AG08396 (cell line): ENCODE results near the gene PER2.

Experiments used
- DNase-seq: peaks from one replicate; pipeline ENCODE4 v3.0.0; 2012; ENCODE audit warnings: low spot score, mixed read lengths

Gene PER2

DNA sequence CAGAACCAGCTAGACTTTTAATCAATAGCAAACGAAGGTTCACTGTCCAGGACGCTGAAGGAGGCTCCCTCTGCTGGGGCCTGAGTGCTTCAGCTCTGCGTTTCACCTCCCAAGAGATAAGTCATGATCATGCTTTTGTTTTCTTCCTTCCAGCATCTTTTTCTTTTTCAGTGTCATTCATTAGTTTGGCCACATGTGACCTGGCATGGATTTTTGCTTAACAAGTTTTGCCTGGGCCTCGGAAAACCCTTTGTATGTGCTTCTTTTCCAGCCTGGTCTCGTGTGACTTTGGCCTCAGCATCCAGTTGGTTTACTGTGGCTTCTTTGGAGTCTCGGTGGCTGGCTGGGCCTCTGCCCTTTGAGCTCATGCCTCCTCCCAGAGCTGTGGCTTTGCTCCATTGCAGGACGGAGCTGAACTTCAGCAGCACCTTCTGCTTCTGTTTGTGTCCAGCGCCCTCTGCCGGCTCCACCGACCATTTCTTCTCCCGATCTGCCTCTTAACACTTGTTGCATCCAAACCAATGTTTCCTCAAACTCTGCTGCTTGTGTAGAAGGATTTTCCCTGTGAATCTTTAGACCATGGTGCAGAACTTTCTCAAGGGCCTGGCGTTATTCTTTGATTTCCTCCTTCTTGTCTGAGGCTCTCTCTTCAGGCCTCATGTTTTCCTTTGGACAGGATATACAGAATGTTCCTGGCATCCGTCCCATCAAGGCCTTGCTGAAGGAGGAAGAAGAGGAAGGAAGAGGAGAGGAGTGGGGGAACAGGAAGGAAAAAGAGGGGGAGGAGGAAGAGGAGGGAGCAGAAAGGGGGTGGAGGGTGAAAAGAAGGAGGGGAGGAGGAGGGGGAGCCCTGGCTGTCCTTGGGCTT lies 25.0 kb downstream of the PER2 start:
- DNase-seq: peak; percentile 94

DNA sequence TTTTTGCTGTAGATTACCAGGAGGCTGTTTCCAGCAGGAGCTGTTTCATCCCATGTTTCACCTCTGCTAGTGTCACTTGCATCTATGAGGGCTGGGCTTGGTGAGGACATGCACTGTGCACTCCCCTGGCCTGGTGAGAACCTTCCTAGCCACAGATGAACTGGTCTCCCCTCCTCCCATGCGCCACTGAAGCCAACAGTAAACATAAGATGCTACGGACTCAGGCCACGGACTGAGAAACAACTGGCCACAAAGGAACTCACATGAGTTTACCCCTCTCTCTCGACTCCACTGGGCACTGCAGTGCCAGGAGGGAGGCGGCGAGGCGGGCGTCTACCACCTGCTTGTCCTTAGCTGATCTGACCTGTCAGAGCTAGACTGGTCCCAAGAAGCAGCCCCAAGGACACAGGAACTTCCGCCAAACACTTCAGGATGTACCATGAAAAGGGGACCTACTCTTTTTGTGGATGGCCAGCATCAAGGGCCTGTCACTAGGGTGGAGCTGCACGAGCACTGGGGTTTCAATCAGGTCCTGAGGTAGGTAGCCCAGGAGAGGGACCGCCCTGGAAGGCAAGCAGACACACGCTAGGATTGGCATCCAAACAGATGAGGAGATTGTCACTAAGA lies 25.8 kb downstream of the PER2 start:
- no peak for DNase-seq

DNA sequence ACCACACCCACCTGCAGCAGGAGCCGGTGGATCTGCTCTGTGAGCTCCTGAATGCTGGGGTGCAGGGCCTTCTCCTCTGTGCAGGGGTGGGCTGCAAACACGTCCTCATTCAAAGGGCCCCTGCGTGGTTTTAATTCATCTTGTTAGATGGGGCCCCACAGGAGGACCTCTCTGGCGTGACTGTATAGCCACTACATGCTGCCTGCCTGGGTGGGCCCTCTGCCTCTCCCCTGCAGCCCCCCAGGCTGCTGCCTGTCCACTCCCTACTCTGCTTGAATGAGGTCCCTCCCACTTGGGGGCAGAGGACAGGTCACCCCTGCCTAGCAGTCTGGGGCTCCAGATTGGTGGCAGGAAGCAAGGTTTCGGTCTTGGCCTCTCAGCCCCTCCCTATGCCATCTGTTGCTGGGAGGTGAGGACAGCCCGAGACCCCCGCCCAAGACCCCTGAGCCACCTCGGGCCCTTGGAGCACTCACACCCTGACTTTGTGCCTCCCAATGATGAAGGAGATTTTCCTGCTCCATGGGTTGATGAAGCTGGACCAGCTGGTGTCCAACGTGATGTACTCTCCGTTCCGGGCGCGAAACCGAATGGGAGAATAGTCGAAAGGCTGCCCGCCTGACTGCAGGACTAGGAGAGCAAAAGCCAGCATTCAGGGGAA lies 26.6 kb downstream of the PER2 start:
- DNase-seq: no peak

DNA sequence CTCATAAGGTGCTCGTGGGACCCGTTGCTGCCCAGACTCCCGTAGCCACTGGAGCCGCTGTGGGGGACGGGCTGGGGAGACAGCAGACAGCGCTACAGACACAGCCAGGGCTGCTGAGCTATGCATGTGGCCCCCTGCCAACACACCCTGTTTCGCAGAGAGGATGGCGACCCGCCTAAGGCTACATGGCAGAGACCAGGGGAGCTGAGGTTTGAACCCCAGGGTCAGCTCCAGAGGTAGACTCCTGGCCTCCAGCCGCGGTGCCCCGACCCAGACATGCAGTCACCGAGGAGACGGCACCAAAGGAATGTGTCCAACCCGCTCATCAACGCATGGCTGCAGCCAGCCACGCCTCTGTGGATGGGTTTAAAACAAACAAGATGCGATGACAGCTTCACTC lies 27.5 kb downstream of the PER2 start:
- DNase-seq: no peak

DNA sequence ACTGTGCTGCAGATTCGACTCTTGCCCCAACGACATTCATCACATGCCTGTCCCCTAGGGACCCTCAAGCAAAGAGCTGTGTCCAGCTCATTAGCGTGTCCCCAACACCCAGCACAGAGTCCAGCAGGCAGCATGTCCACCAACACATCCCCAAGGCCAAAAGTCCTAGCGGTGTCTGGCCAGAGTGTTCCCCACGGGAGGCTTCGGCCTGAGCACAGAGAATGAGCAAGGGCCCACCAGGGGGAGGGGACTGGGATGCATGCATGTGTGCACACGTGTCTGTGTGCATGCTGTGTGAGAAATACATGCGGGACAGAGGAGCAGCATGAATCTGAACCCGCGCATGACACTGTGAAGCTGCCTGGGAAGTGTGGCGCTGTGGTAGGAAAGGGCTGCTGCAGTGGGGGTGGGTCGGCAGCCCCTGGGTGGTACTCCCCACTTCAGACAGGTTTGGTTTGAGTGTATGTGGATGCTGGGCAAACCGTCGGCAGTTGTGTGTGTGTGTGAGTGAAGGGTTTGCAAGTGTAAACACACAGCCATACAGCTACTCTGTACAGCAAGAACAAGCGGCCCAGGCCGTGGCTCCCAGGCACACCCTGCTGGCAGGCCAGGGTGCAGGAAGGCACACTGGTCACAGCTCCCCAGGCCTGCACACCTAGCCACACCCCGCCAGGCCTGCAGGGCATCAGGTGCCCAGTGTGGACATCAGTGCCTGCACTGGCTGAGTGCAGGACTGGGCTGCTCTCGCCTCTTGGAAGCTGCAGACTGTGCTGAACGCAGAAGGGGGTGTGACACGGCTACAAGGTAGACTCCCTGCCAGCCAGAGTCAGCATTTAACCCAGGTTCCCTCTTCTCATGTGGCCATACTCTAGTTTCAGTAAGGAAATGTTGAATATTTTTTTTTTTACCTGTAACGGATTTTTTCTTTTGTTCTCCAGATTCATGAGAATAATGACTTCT lies 29.1 kb downstream of the PER2 start:
- DNase-seq: no peak

DNA sequence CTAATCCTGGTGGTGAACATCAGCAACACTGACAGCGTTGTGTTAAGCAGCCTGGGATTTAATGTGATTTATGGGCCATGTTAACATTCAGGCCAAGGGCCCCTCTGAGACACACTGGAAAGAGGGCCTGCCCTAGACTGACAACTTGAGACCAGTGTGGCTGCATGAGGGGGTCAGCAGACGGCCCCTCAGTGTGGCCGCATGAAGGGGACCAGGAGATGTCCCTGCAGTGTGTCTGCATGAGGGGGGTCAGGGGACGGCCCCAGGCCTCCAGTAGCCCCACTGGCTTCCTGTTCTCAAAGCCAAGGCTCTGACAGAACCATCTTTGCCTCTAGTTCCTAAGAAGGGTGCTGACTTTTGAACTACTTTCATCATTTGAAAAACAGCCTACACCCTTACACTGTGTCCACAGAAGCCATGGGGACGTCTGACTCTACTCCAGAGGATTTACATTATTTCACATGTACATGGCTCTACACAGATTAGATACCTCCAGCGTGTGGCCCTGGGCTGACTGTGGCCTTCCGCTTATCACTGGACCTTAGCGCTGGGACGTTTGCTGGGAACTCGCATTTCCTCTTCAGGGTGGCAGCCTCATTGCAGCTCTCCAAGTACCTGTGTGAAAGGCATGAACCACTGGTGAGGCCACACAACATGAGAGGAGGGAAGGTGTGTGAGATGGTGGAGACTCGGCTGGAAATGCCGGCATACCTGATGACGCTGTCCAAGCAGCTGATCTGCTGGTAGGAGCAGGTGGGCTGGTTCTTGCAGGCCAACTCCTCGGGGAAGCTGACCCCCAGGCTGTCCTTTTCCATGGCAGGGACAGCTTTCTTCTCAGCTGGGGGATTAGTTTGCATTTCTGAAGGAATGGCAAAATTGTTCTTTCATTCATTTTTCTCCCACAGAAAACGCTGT lies 30.4 kb downstream of the PER2 start:
- no peak for DNase-seq

DNA sequence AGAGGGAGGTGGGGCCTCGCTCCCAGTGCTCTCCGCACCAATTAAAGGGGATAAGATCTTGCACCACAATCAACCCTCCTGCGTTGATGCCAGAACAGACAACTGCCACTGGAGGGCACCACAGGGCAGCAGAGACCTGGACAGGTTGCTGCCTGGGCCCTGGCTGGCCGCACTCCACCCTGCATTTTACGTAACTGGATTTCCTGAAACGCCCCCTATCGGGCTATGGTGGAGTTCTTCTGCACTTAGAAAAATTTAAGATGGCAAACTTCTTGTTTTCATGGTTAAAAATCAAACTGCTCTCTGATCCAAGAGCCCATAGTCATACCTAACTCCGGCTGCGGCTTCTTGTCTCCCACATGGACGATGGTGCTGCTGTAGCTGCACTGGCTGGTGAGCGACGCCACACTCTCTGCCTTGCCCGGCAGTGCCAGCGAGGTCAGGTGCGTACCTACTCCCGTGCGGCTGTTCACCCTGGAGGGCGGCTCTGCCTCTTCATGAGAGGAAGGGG lies 31.8 kb downstream of the PER2 start:
- DNase-seq: peak; percentile 70

DNA sequence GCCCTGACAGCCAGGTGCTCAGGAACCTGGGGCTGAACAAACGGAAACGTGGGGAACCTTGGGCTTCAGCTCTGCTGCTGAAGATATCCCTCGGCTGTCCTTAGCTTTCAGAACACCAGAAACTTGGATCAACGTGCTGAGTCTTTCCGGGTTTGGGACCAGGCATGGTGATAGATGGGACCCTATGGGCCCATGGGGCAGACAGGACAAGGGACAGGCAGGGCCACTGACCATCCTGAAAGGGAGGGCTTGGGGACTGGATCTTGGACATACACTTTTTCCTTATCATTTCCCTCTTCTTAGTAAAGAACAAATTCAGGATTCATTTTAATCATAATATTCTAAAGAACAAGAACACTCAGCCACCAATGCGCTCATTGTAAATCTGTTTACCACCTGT lies 32.3 kb downstream of the PER2 start:
- no peak for DNase-seq

DNA sequence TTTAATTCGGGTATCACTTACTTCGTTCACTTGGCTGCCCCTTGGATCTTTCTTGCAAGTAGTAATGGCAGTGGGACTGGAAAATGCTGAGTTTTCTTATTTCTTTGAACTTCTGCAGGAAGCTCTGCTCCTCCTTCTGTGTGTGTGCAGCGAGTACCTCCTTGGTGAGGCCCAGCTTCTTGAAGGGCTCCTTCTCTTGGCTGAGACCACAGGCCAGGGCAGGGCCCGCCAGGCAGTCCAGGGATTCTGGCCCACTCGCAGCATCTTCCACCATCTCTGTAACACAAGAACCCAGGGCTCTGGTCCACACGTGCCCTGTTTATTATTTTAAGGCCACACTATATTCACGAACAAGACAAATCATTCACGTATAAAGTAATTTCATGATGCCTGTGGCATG lies 32.8 kb downstream of the PER2 start:
- no peak for DNase-seq

DNA sequence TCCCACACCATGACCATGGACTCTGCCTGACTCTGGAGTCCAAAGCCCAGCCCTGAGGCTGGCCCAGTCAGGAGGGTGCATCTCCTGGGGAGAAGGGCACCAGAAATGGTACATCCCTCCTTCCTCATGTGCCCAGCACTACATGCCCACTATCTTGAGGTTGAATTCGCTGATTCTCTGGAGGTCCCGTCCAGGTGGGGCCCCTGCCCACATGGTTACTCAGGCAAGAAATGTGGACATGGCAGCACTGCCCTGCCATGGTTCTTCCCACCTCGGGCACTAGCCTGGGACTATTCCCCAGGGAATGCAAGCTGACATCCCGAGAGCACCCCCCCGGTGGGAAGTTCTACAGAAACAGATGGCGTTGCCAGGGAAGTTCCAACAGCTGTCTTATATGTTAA lies 33.3 kb downstream of the PER2 start:
- DNase-seq: no peak

DNA sequence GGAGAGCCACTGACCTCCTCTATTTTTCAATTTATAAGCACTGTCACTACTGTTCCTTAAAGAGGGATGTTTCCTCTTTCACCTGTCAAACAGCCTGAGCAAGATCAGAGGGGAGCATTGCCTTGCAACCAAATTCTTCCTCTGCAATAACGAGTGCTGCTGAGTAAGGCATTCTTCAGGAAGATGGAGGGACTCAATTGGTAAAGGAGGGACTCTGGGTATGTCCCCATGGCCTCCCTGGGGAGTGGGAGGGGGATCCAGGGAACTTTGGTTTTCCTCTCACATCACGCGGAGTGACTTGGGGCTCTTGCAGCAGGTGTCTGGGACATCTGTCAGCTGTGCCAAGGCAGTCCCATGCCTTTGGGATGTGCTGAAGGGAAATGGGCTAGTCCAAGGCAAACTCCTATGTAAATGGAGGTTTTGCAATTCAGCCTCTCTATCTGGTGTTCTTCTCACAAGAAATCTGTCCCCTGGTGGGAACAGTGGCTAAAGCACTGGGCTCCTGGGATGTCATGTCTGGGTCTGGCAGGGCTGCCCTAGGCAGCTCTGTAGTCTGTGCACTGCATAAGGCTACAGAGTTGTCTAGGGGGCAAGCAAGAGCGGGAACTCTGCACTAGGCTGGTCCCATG lies 34.2 kb downstream of the PER2 start:
- DNase-seq: no peak

DNA sequence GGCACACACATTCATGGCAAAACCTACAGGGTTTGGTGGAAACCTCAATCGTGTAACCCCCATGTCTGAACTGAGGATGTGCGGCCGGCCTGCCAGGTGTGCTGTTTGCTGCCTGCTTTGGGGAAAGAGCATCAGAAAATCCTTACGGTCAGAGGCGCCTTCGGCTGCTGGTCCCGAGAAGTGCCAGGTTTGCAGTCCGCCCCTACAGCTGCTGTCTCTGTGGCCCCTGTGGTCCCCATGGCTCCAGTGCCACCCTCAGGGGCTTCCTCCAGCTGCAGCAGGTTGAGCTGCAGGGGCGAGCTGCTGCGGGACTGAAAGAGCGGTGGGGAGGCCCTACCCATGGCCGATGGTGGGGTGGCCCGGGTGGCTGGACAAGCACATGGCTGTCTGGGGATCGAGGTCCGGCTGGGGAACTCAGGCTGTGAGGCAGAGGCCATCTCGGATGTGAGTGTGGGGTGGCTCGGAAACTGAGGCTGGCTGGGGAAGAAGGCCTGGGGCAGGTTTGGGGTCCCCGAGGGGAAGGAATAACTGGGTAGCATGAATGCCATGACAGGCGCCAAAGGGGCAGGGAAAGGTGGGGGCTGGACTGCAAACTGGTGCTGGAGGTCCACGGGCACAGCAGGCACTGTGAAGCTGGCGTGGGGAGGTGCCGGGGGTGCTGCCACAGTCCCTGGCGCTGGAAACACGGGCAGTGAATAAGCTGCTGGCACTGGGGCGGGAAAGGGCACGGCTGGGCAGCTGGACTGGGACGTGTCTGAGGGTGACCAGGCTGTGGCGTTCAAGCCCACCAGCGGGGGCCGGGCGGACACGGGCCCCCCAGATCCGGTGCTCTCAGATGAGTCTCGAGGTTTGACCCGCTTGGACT lies 35.4 kb downstream of the PER2 start:
- no peak for DNase-seq

DNA sequence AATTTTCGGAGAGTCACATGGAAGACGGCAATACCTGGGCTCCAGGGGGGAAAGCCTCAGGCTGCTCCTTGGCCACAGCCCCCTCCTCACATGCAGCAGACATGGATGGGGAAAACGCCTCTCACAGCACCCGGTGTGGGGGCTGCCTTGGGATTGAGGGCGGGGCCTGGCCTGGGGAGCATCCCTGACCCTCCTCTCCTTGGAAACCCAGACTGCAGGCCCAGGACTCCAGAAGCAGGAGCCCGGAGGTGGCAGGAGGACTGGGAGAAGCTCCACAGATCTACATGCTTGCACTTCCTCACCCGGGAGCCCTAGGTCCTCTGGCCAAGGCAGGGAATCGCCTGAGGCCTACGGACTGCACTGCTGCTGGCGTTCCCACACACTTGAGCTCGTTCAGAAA lies 36.4 kb downstream of the PER2 start:
- DNase-seq: no peak

DNA sequence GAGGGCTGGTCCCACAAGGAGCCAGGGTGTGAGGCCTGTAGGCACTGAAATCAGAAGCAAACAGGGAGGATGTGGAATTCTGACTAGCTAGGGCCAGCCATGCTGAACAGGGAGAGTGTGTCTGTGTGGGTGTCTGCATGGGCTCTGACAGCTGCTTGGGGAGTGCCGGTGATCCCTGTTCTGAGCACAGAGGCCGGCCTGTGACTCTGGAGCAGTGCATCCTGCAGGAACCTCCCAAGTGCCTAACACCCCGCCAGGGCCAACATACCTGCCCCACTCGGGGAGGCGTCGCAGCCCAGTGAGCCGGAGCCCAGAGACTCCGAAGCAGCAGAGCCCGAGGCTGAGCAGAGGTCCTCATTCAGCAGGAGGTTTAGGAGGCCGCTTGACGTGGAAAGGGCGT lies 37.1 kb downstream of the PER2 start:
- no peak for DNase-seq

DNA sequence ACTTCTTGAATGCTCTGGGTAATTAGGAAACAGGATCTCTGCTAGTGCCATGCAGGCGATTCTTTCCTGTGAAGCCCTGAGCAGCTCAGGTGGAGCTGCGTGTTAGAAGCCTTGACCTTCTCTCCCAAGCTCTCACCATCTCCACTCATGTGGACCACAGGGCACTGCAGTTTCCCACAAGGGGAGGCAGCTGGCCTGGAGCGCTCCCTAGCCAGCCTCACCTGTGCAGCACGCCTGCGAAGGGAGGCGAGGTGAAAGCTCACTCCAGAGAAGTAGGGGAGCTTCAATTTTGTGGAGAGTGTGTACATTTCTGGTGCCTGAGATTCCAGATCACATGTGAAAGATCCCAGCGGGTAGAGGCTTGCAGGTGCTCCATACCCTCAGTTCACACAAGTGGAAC lies 37.5 kb downstream of the PER2 start:
- no peak for DNase-seq

DNA sequence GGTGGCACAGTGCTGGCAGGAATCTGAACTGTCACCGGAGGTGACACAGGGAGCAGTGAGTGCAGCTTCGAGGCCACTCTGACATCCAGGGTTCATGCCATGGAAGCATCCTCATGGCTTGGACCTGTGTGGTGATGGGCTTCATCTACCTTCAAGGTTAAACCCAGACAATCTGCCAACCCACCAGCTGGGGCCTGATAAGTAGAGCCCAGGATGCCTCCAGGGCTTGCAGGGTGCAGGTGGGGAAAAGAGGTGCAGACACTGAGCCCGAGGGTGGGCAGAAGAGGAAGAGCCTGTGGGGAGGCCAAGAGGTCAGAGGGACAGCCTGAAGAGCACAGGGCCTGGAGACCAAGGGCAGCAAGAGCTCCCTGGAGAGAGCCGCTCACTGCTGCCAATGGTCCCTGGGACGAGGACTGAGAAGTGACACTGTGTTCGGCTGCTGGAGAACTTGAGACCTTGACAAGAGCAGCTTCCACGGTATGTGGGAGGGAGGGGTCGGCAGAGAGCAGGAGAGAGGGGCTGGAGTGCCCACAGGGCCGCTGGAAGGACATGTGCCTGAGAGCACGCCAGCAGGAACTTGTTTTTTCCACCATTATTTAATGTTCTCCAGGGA lies 40.5 kb downstream of the PER2 start:
- no peak for DNase-seq

DNA sequence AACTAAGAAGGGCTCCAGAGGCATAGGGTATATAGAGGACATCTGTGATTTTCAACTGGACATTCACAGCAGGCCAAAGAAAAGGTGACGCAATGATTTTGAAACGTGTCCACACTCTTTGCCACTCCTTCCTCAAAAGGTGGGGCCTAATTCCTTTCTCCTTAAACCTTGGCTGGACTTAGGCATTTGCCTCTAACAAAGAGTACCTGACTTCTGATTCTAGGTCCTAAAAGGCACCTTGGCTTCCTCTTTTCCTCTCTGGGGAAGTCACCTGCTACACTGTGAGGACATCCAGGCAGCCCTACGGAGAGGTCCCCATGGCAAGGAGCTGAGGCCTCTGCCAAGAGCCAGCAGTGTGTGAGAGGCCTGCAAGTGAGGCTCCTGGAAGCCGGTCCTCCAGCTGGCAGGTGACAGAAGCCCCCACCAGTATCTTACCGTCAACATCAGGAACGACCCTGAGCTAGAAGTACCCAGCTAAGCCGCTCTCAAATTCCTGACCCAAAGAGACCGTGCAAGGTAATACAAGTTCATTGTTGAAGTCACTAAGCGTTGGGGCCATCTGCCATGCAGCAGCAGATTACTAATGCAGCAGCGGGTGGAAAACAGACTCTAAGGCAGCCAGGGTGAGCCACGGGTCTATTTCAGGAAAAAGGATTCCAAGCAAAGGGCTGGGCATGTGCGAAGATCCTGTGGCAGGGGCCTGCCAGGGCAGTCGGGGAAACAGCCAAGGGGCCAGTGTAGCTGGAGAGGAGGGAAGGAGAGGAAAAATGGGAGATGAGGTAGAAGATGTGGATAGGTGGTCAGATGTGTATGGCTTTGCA lies 41.2 kb downstream of the PER2 start:
- no peak for DNase-seq

DNA sequence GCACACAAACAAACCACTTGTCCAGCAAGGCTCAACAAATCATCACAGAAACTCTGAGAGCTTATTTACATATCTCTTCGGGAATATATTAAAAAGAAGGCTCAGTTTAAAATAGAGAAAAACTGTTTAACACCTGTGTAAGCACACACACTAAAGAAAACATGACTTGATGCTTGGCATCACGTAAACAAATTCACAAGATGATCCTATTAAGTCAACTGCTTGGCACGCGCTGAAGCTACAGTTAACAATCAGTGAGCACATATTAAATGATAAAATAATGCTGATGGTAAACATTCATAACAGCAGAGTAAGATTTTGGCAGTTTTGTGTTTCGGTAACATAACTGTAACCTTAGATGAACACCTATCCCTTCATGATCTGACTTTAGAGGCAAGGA lies 44.3 kb downstream of the PER2 start:
- no peak for DNase-seq
